ENCODE measurements around the gene PHAX. TPM values are rescaled to one million over a fixed set of nuclear protein-coding genes. Genes with fewer than 3 reads are reported as not detected.
"Not testable (repeated sequence)": the region's sequence is repeated elsewhere in the genome, so short reads cannot be mapped to it uniquely, and the experiment has no call there.

Gene PHAX
- total and polyA plus RNA-seq, 2 experiments from 2014 or later, result 86.5 to 124 TPM

DNA sequence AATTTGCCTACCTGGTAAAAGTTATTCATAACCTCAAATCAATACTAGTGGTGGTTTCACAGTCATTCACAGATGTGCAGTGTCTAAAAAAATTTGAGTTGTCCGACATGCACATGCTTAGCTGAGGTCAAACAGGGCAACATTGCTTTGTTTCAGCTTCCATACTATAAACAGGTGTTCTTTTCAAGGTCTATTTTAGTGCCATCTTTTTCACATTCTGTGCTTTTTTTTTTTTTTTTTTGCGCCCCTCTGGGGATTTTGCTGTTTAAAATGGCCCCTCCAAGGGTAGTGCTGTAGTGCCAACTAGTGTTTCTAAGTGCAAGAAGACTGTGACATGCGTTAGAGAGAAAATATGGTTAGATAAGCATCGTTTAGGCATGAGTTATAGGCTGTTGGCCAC, 14.5 kb downstream of the PHAX start:
- H3K27me3 ChIP-seq (replicated peaks; ENCODE audit: insufficient read depth), result no peaks in the 10 kb centered on the region
- H4K20me1 ChIP-seq (ENCODE audit: insufficient read depth), result no peaks in the 10 kb centered on the region
- H3K27ac ChIP-seq, result no peak overlapping the region
- peaks cover 6% of the 10 kb centered on the region; the same call in 1 of the 2 replicates for H3F3A ChIP-seq (ENCODE audit: insufficient read depth)
- no peak for TF ChIP-seq EZH2 (IDR thresholded peaks at IDR 0.05; ENCODE audit: insufficient read depth, poor library complexity, severe bottlenecking)
- no peak for TF ChIP-seq EZH2phosphoT487 (IDR thresholded peaks at IDR 0.05; ENCODE audit: insufficient read depth, low read depth)
- no peak overlapping the region for H3K9ac ChIP-seq
- no peaks in the 10 kb centered on the region for H3K4me1 ChIP-seq (ENCODE audit: insufficient read depth)
- no peak for DNase-seq
- H3K9me2 ChIP-seq (ENCODE audit: insufficient read depth), result no peaks in the 10 kb centered on the region
- H2AFZ ChIP-seq, result no peak overlapping the region
- peaks cover 94% of the 10 kb centered on the region for H3K79me2 ChIP-seq (ENCODE audit: insufficient read depth)
- no peak overlapping the region for H3K4me3 ChIP-seq
- H3K36me3 ChIP-seq (ENCODE audit: low read depth), result peaks cover 32% of the 10 kb centered on the region; the same call in 1 of the 2 replicates
- H3K4me2 ChIP-seq (ENCODE audit: unreplicated experiment), result no peak overlapping the region
- in situ Hi-C loops (cut with MboI), result no loop called here
- no peaks in the 10 kb centered on the region for H3K9me3 ChIP-seq (ENCODE audit: low read depth)
- 86 to 88% methylated on average over 4 of the region's 4 CpGs for WGBS, 2 experiments (ENCODE audit: low coverage in 1 of 2, low lambda C conversion rate in 2 of 2, missing lambda C conversion rate in 2 of 2)

DNA sequence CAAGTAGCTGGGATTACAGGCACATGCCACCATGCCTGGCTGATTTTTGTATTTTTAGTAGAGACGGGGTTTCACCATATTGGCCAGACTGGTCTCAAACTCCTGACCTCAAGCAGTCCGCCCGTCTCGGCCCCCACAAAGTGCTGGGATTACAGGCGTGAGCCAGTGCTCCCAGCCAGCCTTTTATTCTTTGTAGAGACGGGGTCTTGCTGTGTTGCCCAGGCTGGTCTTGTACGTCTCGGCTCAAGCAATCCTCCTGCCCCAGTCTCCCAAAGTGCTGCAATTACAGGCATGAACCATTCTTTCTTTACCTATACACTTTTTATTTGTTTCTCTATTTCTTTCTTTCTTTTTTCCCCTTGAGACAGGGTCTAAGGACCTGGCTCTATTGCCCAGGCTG, 16.9 kb downstream of the PHAX start:
- in situ Hi-C loops (cut with MboI); H3K27me3 ChIP-seq (replicated peaks; ENCODE audit: insufficient read depth); H3K9me2 ChIP-seq (ENCODE audit: insufficient read depth); H3K4me3 ChIP-seq; H3K9ac ChIP-seq; H3F3A ChIP-seq (ENCODE audit: insufficient read depth); H3K4me2 ChIP-seq (ENCODE audit: unreplicated experiment); H3K4me1 ChIP-seq (ENCODE audit: insufficient read depth); DNase-seq; H3K9me3 ChIP-seq (ENCODE audit: low read depth); H2AFZ ChIP-seq; H4K20me1 ChIP-seq (ENCODE audit: insufficient read depth); H3K27ac ChIP-seq: not testable (repeated sequence)
- WGBS, 2 experiments (ENCODE audit: low coverage in 1 of 2, low lambda C conversion rate in 2 of 2, missing lambda C conversion rate in 2 of 2), result 97 to 98% methylated on average over 8 of the region's 8 CpGs
- Histone ChIP-seq H3K79me2 (ENCODE audit: insufficient read depth) (peaks cover 92% of the 10 kb centered on the region), H3K36me3 (ENCODE audit: low read depth) (peaks cover 31% of the 10 kb centered on the region; the same call in 1 of the 2 replicates)

DNA sequence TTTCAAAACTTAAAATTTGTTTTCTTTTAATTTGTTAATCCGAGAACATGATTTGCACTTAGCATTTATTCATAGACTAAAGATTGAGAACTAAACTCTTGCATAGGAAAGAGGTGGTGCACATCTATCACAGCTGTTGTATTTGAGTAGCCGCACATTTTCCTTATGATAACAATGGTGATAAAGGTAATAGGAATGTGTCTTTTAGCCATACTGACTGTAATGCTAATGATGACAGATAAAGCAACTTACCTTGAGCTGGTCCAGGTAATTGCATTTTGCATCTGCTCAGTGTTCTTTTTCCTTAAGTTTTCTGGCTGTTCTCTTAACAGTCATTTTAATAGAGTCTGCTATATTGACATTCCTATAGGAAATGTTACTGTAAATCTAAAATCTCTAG, 19.0 kb downstream of the PHAX start:
- Histone ChIP-seq H3K4me2 (ENCODE audit: unreplicated experiment) (no peak overlapping the region), H4K20me1 (ENCODE audit: insufficient read depth) (no peaks in the 10 kb centered on the region), H3K9me2 (ENCODE audit: insufficient read depth) (no peaks in the 10 kb centered on the region), H3K79me2 (ENCODE audit: insufficient read depth) (peaks cover 74% of the 10 kb centered on the region), H3K9ac (no peak overlapping the region), H2AFZ (no peak overlapping the region), H3K27ac (no peak overlapping the region), H3K9me3 (ENCODE audit: low read depth) (no peaks in the 10 kb centered on the region), H3K4me1 (ENCODE audit: insufficient read depth) (peaks cover 14% of the 10 kb centered on the region), H3K36me3 (ENCODE audit: low read depth) (peaks cover 29% of the 10 kb centered on the region), H3K27me3 (replicated peaks; ENCODE audit: insufficient read depth) (no peaks in the 10 kb centered on the region), H3K4me3 (no peak overlapping the region), H3F3A (ENCODE audit: insufficient read depth) (peaks cover 28% of the 10 kb centered on the region)
- TF ChIP-seq EZH2phosphoT487 (IDR thresholded peaks at IDR 0.05; ENCODE audit: insufficient read depth, low read depth), result no peak
- TF ChIP-seq EZH2 (IDR thresholded peaks at IDR 0.05; ENCODE audit: insufficient read depth, poor library complexity, severe bottlenecking), result no peak
- DNase-seq, result no peak
- in situ Hi-C loops (cut with MboI), result no loop called here
- WGBS, 2 experiments (ENCODE audit: low coverage in 1 of 2, low lambda C conversion rate in 2 of 2, missing lambda C conversion rate in 2 of 2), result 98 to 99% methylated on average over 2 of the region's 2 CpGs

DNA sequence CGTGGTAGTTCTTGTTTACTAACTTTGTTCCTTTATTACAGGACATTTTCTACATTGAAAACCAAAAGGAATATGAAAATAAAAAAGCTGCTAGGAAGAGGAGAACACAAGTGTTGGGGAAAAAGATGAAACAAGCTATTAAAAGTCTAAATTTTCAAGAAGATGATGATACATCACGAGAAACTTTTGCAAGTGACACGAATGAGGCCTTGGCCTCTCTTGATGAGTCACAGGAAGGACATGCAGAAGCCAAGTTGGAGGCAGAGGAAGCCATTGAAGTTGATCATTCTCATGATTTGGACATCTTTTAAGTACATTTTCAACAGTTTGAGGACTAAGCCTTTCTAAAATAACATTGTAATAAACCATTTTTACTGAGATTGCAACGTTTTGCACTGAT, 23.8 kb downstream of the PHAX start:
- Histone ChIP-seq H3K27me3 (replicated peaks; ENCODE audit: insufficient read depth) (no peaks in the 10 kb centered on the region), H3K27ac (peak overlapping the region; percentile 96), H3K9ac (peak overlapping the region; percentile 76), H3K4me1 (ENCODE audit: insufficient read depth) (peaks cover 24% of the 10 kb centered on the region), H4K20me1 (ENCODE audit: insufficient read depth) (no peaks in the 10 kb centered on the region), H3F3A (ENCODE audit: insufficient read depth) (peaks cover 41% of the 10 kb centered on the region), H3K4me3 (peak overlapping the region; percentile 59), H3K36me3 (ENCODE audit: low read depth) (peaks cover 28% of the 10 kb centered on the region), H3K79me2 (ENCODE audit: insufficient read depth) (peaks cover 42% of the 10 kb centered on the region), H2AFZ (peak overlapping the region; percentile 36; the same call in 1 of the 2 replicates), H3K9me3 (ENCODE audit: low read depth) (no peaks in the 10 kb centered on the region), H3K4me2 (ENCODE audit: unreplicated experiment) (peak overlapping the region; percentile 87), H3K9me2 (ENCODE audit: insufficient read depth) (no peaks in the 10 kb centered on the region)
- DNase-seq, result peak; percentile 97
- in situ Hi-C loops (cut with MboI), result no loop called here
- 3 to 4% methylated on average over 4 of the region's 4 CpGs for WGBS, 2 experiments (ENCODE audit: low coverage in 1 of 2, low lambda C conversion rate in 2 of 2, missing lambda C conversion rate in 2 of 2)
- TF ChIP-seq EZH2phosphoT487 (IDR thresholded peaks at IDR 0.05; ENCODE audit: insufficient read depth, low read depth), result no peak
- TF ChIP-seq EZH2 (IDR thresholded peaks at IDR 0.05; ENCODE audit: insufficient read depth, poor library complexity, severe bottlenecking), result no peak

DNA sequence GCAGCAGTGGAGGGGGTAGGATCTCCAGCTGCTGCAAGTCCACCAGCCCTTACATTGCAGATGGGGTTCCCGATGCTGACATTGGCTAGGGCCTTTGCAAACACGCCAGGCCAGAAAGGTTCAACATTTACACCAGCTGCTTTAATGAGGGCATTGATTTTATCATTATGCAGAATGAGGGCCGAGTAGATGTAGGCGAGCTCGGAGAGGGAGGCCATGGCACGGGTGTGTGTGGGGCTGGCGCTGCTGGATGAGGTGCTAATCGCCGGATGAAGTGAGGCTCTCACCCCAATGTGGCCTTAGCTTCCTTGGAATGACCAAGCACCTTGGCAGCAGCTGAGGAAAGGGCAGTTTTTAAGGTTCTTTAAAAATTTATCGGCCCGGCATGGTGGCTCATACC, 27.4 kb downstream of the PHAX start:
- WGBS, 2 experiments (ENCODE audit: low coverage in 1 of 2, low lambda C conversion rate in 2 of 2, missing lambda C conversion rate in 2 of 2), result 90 to 95% methylated on average over 11 of the region's 11 CpGs
- in situ Hi-C loops (cut with MboI), result no loop called here
- Histone ChIP-seq H3K36me3 (ENCODE audit: low read depth) (peaks cover 16% of the 10 kb centered on the region), H3K4me3 (no peak overlapping the region), H3F3A (ENCODE audit: insufficient read depth) (peaks cover 28% of the 10 kb centered on the region), H3K9me2 (ENCODE audit: insufficient read depth) (no peaks in the 10 kb centered on the region), H2AFZ (no peak overlapping the region), H3K27me3 (replicated peaks; ENCODE audit: insufficient read depth) (no peaks in the 10 kb centered on the region), H3K9me3 (ENCODE audit: low read depth) (no peaks in the 10 kb centered on the region), H3K9ac (no peak overlapping the region), H3K27ac (no peak overlapping the region), H3K4me2 (ENCODE audit: unreplicated experiment) (no peak overlapping the region), H4K20me1 (ENCODE audit: insufficient read depth) (no peaks in the 10 kb centered on the region), H3K79me2 (ENCODE audit: insufficient read depth) (peaks cover 10% of the 10 kb centered on the region; the same call in 1 of the 2 replicates), H3K4me1 (ENCODE audit: insufficient read depth) (peaks cover 24% of the 10 kb centered on the region)
- TF ChIP-seq EZH2 (IDR thresholded peaks at IDR 0.05; ENCODE audit: insufficient read depth, poor library complexity, severe bottlenecking), result no peak
- no peak for TF ChIP-seq EZH2phosphoT487 (IDR thresholded peaks at IDR 0.05; ENCODE audit: insufficient read depth, low read depth)
- no peak for DNase-seq

Data from GM23248 (cell line).